Effector memory CD8-positive, alpha-beta T cell (primary cell): ENCODE results near the gene MYO5B.

Experiments
- ATAC-seq: fragments of 150-1000 bp; cut with Tn5 transposase; replicated peaks from 2 replicates; pipeline ENCODE4 v1.10.0; 2021; ENCODE audit warnings: mild to moderate bottlenecking, moderate library complexity
- DNase-seq, 3 experiments: peaks; one replicate each; pipeline ENCODE4 v3.0.0; 2021
- H3K27ac Mint-ChIP-seq, 2 donors: one replicate each; pipeline ENCODE4 v1.8.0; 2022; ENCODE audit warnings: mild to moderate bottlenecking in 2 of 2, mixed read lengths in 2 of 2, moderate library complexity in 2 of 2
- H3K27me3 Mint-ChIP-seq, 2 donors: one replicate each; pipeline ENCODE4 v1.8.0; 2022; ENCODE audit warnings: mixed read lengths in 2 of 2
- H3K36me3 Mint-ChIP-seq: one replicate; pipeline ENCODE4 v1.8.0; 2022; ENCODE audit warnings: mild to moderate bottlenecking, moderate library complexity, mixed read lengths; ENCODE audit not compliant: insufficient read depth
- H3K4me1 Mint-ChIP-seq, 2 donors: one replicate each; pipeline ENCODE4 v1.8.0; 2022; ENCODE audit warnings: low read depth in 2 of 2, mixed read lengths in 2 of 2
- H3K4me3 Mint-ChIP-seq, 2 donors: one replicate each; pipeline ENCODE4 v1.8.0; 2022; ENCODE audit warnings: mild to moderate bottlenecking in 2 of 2, mixed read lengths in 2 of 2, moderate library complexity in 2 of 2
- H3K9me3 Mint-ChIP-seq, 2 donors: one replicate each; pipeline ENCODE4 v1.8.0; 2022; ENCODE audit warnings: mixed read lengths in 2 of 2

MYO5B gene

GRCh38 chr18:49931760-49932159 is 263.2 kb downstream of the MYO5B start:
- no peak for ATAC-seq
- Mint-ChIP-seq H3K9me3 (no peaks in the 10 kb centered on the region), H3K36me3 (peaks cover 7% of the 10 kb centered on the region), H3K4me1 (peaks cover 0 to 2% of the 10 kb centered on the region in 2 donors), H3K4me3 (no peak overlapping the region), H3K27me3 (peaks cover 40 to 71% of the 10 kb centered on the region in 2 donors), H3K27ac (no peak overlapping the region)
- DNase-seq = no peak

- peaks cover 0 to 2% of the 10 kb centered on the region in 2 donors for H3K4me1 Mint-ChIP-seq
- no peak for ATAC-seq
- H3K9me3 Mint-ChIP-seq = no peaks in the 10 kb centered on the region
- H3K27ac Mint-ChIP-seq = no peak overlapping the region
- H3K27me3 Mint-ChIP-seq = peaks cover 40 to 75% of the 10 kb centered on the region in 2 donors
- DNase-seq = no peak
- peaks cover 7% of the 10 kb centered on the region for H3K36me3 Mint-ChIP-seq
- no peak overlapping the region for H3K4me3 Mint-ChIP-seq
Observed at GRCh38 chr18:49931179-49931578, 263.8 kb downstream of the MYO5B start.

GRCh38 chr18:49926106-49926745 is 268.7 kb downstream of the MYO5B start:
- H3K4me1 Mint-ChIP-seq = no peaks in the 10 kb centered on the region
- H3K4me3 Mint-ChIP-seq = no peak overlapping the region
- no peak overlapping the region for H3K27ac Mint-ChIP-seq
- H3K36me3 Mint-ChIP-seq = peaks cover 2% of the 10 kb centered on the region
- H3K27me3 Mint-ChIP-seq = peaks cover 56 to 87% of the 10 kb centered on the region in 2 donors
- no peak for DNase-seq
- no peak for ATAC-seq
- H3K9me3 Mint-ChIP-seq = no peaks in the 10 kb centered on the region

- Mint-ChIP-seq H3K4me1 (no peaks in the 10 kb centered on the region), H3K27ac (no peak overlapping the region), H3K4me3 (no peak overlapping the region), H3K9me3 (no peaks in the 10 kb centered on the region), H3K27me3 (peaks cover 73 to 95% of the 10 kb centered on the region in 2 donors), H3K36me3 (peaks cover 2% of the 10 kb centered on the region)
- ATAC-seq (no peak), DNase-seq (no peak)
Observed at GRCh38 chr18:49924293-49924983, 270.5 kb downstream of the MYO5B start.

GRCh38 chr18:49922228-49922627 is 272.7 kb downstream of the MYO5B start:
- DNase-seq = no peak
- Mint-ChIP-seq H3K9me3 (no peaks in the 10 kb centered on the region), H3K36me3 (no peaks in the 10 kb centered on the region), H3K27ac (no peak overlapping the region), H3K27me3 (peaks cover 76 to 100% of the 10 kb centered on the region in 2 donors), H3K4me1 (no peaks in the 10 kb centered on the region), H3K4me3 (no peak overlapping the region)
- no peak for ATAC-seq

GRCh38 chr18:49921318-49921985 is 273.5 kb downstream of the MYO5B start:
- DNase-seq (no peak), ATAC-seq (no peak)
- no peaks in the 10 kb centered on the region for H3K9me3 Mint-ChIP-seq
- no peak overlapping the region for H3K27ac Mint-ChIP-seq
- no peak overlapping the region for H3K4me3 Mint-ChIP-seq
- peaks cover 76 to 96% of the 10 kb centered on the region in 2 donors for H3K27me3 Mint-ChIP-seq
- H3K4me1 Mint-ChIP-seq = no peaks in the 10 kb centered on the region
- H3K36me3 Mint-ChIP-seq = no peaks in the 10 kb centered on the region

- H3K27ac Mint-ChIP-seq = no peak overlapping the region
- DNase-seq = no peak
- no peak for ATAC-seq
- no peaks in the 10 kb centered on the region for H3K36me3 Mint-ChIP-seq
- H3K27me3 Mint-ChIP-seq = peaks cover 81 to 96% of the 10 kb centered on the region in 2 donors
- H3K9me3 Mint-ChIP-seq = no peaks in the 10 kb centered on the region
- H3K4me1 Mint-ChIP-seq = no peaks in the 10 kb centered on the region
- no peak overlapping the region for H3K4me3 Mint-ChIP-seq
Observed at GRCh38 chr18:49920731-49921130, 274.2 kb downstream of the MYO5B start.

- ATAC-seq (no peak), DNase-seq (no peak)
- H3K4me1 Mint-ChIP-seq = no peaks in the 10 kb centered on the region
- no peak overlapping the region for H3K4me3 Mint-ChIP-seq
- no peaks in the 10 kb centered on the region for H3K9me3 Mint-ChIP-seq
- H3K27ac Mint-ChIP-seq = no peak overlapping the region
- peaks cover 70 to 92% of the 10 kb centered on the region in 2 donors for H3K27me3 Mint-ChIP-seq
- no peaks in the 10 kb centered on the region for H3K36me3 Mint-ChIP-seq
Observed at GRCh38 chr18:49917742-49918141, 277.2 kb downstream of the MYO5B start.

GRCh38 chr18:49915352-49915751 is 279.6 kb downstream of the MYO5B start:
- DNase-seq (no peak), ATAC-seq (no peak)
- H3K36me3 Mint-ChIP-seq = no peaks in the 10 kb centered on the region
- H3K27me3 Mint-ChIP-seq = peaks cover 47 to 71% of the 10 kb centered on the region in 2 donors
- H3K4me1 Mint-ChIP-seq = no peaks in the 10 kb centered on the region
- no peak overlapping the region for H3K27ac Mint-ChIP-seq
- no peak overlapping the region for H3K4me3 Mint-ChIP-seq
- H3K9me3 Mint-ChIP-seq = no peaks in the 10 kb centered on the region

- DNase-seq (no peak), ATAC-seq (no peak)
- Mint-ChIP-seq H3K9me3 (no peaks in the 10 kb centered on the region), H3K27ac (no peak overlapping the region), H3K4me1 (no peaks in the 10 kb centered on the region), H3K4me3 (no peak overlapping the region), H3K27me3 (peaks cover 26 to 71% of the 10 kb centered on the region in 2 donors), H3K36me3 (no peaks in the 10 kb centered on the region)
Observed at GRCh38 chr18:49913221-49913620, 281.7 kb downstream of the MYO5B start.

- Mint-ChIP-seq H3K4me1 (no peaks in the 10 kb centered on the region), H3K27me3 (peaks cover 18 to 72% of the 10 kb centered on the region in 2 donors), H3K9me3 (no peaks in the 10 kb centered on the region), H3K36me3 (no peaks in the 10 kb centered on the region), H3K4me3 (no peak overlapping the region), H3K27ac (no peak overlapping the region)
- DNase-seq = no peak
- ATAC-seq = no peak
Observed at GRCh38 chr18:49911427-49911826, 283.5 kb downstream of the MYO5B start.

GRCh38 chr18:49910986-49911385 is 284.0 kb downstream of the MYO5B start:
- DNase-seq (no peak), ATAC-seq (no peak)
- no peaks in the 10 kb centered on the region for H3K4me1 Mint-ChIP-seq
- no peak overlapping the region for H3K27ac Mint-ChIP-seq
- H3K36me3 Mint-ChIP-seq = no peaks in the 10 kb centered on the region
- H3K27me3 Mint-ChIP-seq = peaks cover 15 to 73% of the 10 kb centered on the region in 2 donors
- H3K4me3 Mint-ChIP-seq = no peak overlapping the region
- H3K9me3 Mint-ChIP-seq = no peaks in the 10 kb centered on the region

GRCh38 chr18:49910019-49910418 is 284.9 kb downstream of the MYO5B start:
- no peaks in the 10 kb centered on the region for H3K36me3 Mint-ChIP-seq
- H3K4me1 Mint-ChIP-seq = no peaks in the 10 kb centered on the region
- no peak for DNase-seq
- H3K27me3 Mint-ChIP-seq = peaks cover 11 to 71% of the 10 kb centered on the region in 2 donors
- H3K9me3 Mint-ChIP-seq = no peaks in the 10 kb centered on the region
- H3K4me3 Mint-ChIP-seq = no peak overlapping the region
- no peak overlapping the region for H3K27ac Mint-ChIP-seq
- no peak for ATAC-seq
